Suprapubic skin (tissue), 4 donors: ENCODE results near the gene TSC22D4. TPM values are rescaled to one million over a fixed set of nuclear protein-coding genes. Genes with fewer than 3 reads are reported as not detected.

Source experiments
- DNase-seq, 2 donors: peaks; one replicate each; pipeline ENCODE4 v3.0.0-alpha.2; 2019; ENCODE audit warnings: low spot score in 2 of 2
- H3K27ac ChIP-seq: fragments of 200-600 bp; sonication (generic); one replicate; pipeline ENCODE4 v1.5.1; 2019
- H3K27me3 ChIP-seq: fragments of 200-600 bp; sonication (generic); one replicate; pipeline ENCODE4 v1.5.1; 2019
- H3K36me3 ChIP-seq: fragments of 200-600 bp; sonication (generic); one replicate; pipeline ENCODE4 v1.5.1; 2019
- H3K4me1 ChIP-seq: fragments of 200-600 bp; sonication (generic); one replicate; pipeline ENCODE4 v1.5.1; 2019
- H3K4me3 ChIP-seq: fragments of 200-600 bp; sonication (generic); one replicate; pipeline ENCODE4 v1.5.1; 2019; ENCODE audit warnings: mild to moderate bottlenecking
- H3K9me3 ChIP-seq: fragments of 200-600 bp; sonication (generic); one replicate; pipeline ENCODE4 v1.5.1; 2019
- EP300 ChIP-seq: sonication (generic); formaldehyde crosslinking; IDR thresholded peaks from one replicate; pipeline ENCODE4 v1.6.1; 2017; ENCODE audit warnings: antibody characterized with exemption
- POLR2A ChIP-seq, 2 donors: fragments of 450-650 bp; IDR thresholded peaks; one replicate each; pipeline ENCODE4 v1.6.1; 2017; ENCODE audit warnings: antibody characterized with exemption in 2 of 2, mild to moderate bottlenecking in 2 of 2, moderate library complexity in 2 of 2
- POLR2AphosphoS5 ChIP-seq, 3 donors: sonication (generic); formaldehyde crosslinking; IDR thresholded peaks; one replicate each; pipeline ENCODE4 v1.6.1; 2017; ENCODE audit warnings: antibody characterized with exemption in 3 of 3
- WGBS: methylation state at CpG from one replicate; pipeline ENCODE4 v1.1.5; 2018; 5-methylcytosine and 5-hydroxymethylcytosine counted together
- total RNA-seq, 4 donors: library from RNA; depleted of rRNA; stranded (reverse); fragments of >200 nt; gene quantifications; one replicate each; pipeline ENCODE4 v1.1.0, GENCODE V29; 2016
- TF ChIP-seq, protein P1 (sequence below), 2 donors: fragments of 200-600 bp in 1 of 2; fragments of 450-650 bp in 1 of 2; sonication (generic) in 1 of 2; IDR thresholded peaks; one replicate each; pipeline ENCODE4 v1.5.1; 2016 to 2019; ENCODE audit warnings: antibody characterized with exemption in 2 of 2, mild to moderate bottlenecking in 1 of 2, moderate library complexity in 1 of 2

The TSC22D4 gene
- total RNA-seq, 4 donors from 2014 or later: 52.7 to 67.2 (median 57.3) TPM

GRCh38 chr7:100472854-100473499, 6.0 kb downstream of the TSC22D4 start:
- Histone ChIP-seq H3K4me1 (peaks cover 76% of the 10 kb centered on the region), H3K36me3 (peaks cover 25% of the 10 kb centered on the region), H3K27ac (peak overlapping the region; percentile 53), H3K27me3 (no peaks in the 10 kb centered on the region), H3K4me3 (peak overlapping the region; percentile 22), H3K9me3 (no peaks in the 10 kb centered on the region)
- TF ChIP-seq POLR2A (IDR thresholded peaks at IDR 0.05) (no peak), EP300 (no peak), POLR2AphosphoS5 (IDR thresholded peaks at IDR 0.05) (no peak)
- TF ChIP-seq, protein P1, sequence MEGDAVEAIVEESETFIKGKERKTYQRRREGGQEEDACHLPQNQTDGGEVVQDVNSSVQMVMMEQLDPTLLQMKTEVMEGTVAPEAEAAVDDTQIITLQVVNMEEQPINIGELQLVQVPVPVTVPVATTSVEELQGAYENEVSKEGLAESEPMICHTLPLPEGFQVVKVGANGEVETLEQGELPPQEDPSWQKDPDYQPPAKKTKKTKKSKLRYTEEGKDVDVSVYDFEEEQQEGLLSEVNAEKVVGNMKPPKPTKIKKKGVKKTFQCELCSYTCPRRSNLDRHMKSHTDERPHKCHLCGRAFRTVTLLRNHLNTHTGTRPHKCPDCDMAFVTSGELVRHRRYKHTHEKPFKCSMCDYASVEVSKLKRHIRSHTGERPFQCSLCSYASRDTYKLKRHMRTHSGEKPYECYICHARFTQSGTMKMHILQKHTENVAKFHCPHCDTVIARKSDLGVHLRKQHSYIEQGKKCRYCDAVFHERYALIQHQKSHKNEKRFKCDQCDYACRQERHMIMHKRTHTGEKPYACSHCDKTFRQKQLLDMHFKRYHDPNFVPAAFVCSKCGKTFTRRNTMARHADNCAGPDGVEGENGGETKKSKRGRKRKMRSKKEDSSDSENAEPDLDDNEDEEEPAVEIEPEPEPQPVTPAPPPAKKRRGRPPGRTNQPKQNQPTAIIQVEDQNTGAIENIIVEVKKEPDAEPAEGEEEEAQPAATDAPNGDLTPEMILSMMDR (IDR thresholded peaks at IDR 0.05): no peak
- no peak for DNase-seq
- 51% methylated on average over 9 of the region's 14 CpGs for WGBS

DNA sequence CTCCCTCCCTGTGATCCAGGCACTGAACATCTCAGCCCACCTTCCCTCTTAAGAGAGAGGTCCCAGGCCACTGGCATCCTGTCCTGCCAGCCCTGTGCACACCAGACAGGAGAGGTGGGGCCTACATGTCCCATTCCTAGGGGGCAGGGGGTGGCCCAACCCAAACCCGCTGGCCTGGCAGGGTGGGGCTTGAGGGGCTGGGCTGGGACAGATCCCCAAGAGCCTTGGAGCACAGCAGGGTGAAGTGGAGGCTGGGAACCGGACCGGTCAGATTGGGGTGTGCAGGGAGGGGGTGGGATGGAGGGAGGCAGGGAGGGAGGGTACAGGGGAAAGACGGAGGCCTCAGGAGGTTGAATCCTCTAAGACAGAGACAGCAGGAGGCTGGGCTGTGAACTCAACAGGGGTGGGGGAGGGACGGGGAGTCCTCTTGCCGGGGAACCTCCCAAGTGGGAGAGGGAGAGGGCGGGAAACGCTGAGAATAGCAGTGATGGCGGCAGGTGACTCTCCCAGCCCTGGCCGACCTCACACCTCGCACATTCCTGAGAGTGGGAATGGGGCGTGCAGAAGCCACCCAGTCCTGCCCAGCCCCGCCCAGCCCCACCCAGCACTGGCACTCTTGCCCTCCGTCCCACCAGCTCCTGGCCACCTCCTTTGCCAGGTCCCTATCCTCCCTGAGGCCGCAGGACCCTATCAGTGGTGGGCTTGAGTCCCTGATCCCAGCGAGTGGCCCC, 6.7 kb downstream of the TSC22D4 start:
- Histone ChIP-seq H3K9me3 (no peaks in the 10 kb centered on the region), H3K4me3 (peak overlapping the region; percentile 22), H3K36me3 (peaks cover 31% of the 10 kb centered on the region), H3K27ac (peak overlapping the region; percentile 53), H3K4me1 (peaks cover 74% of the 10 kb centered on the region), H3K27me3 (no peaks in the 10 kb centered on the region)
- DNase-seq: no peak
- 52% methylated on average over 11 of the region's 16 CpGs for WGBS
- TF ChIP-seq POLR2A (IDR thresholded peaks at IDR 0.05) (no peak), EP300 (no peak), POLR2AphosphoS5 (IDR thresholded peaks at IDR 0.05) (no peak)
- TF ChIP-seq, protein P1 (IDR thresholded peaks at IDR 0.05): no peak

- DNase-seq: no peak
- no peak overlapping the region for H3K4me3 ChIP-seq
- no peaks in the 10 kb centered on the region for H3K27me3 ChIP-seq
- no peaks in the 10 kb centered on the region for H3K9me3 ChIP-seq
- WGBS: 60% methylated on average over 1 of the region's 4 CpGs
- H3K36me3 ChIP-seq: peaks cover 37% of the 10 kb centered on the region
- TF ChIP-seq POLR2A (IDR thresholded peaks at IDR 0.05) (no peak), POLR2AphosphoS5 (IDR thresholded peaks at IDR 0.05) (no peak)
- H3K4me1 ChIP-seq: peaks cover 71% of the 10 kb centered on the region
- no peak overlapping the region for H3K27ac ChIP-seq
Observed at GRCh38 chr7:100471021-100471420, 8.0 kb downstream of the TSC22D4 start.

- Histone ChIP-seq H3K36me3 (peaks cover 34% of the 10 kb centered on the region), H3K4me1 (peaks cover 61% of the 10 kb centered on the region), H3K27me3 (no peaks in the 10 kb centered on the region), H3K9me3 (no peaks in the 10 kb centered on the region), H3K27ac (peak overlapping the region; percentile 50), H3K4me3 (no peak overlapping the region)
- DNase-seq: peak; percentile 90 to 94
- WGBS: 35% methylated on average over 11 of the region's 13 CpGs
- TF ChIP-seq POLR2A (IDR thresholded peaks at IDR 0.05): no peak
- TF ChIP-seq, protein P1 (IDR thresholded peaks at IDR 0.05): peak; percentile 92 to 96
Observed at GRCh38 chr7:100469227-100470044, 9.6 kb downstream of the TSC22D4 start.

DNA sequence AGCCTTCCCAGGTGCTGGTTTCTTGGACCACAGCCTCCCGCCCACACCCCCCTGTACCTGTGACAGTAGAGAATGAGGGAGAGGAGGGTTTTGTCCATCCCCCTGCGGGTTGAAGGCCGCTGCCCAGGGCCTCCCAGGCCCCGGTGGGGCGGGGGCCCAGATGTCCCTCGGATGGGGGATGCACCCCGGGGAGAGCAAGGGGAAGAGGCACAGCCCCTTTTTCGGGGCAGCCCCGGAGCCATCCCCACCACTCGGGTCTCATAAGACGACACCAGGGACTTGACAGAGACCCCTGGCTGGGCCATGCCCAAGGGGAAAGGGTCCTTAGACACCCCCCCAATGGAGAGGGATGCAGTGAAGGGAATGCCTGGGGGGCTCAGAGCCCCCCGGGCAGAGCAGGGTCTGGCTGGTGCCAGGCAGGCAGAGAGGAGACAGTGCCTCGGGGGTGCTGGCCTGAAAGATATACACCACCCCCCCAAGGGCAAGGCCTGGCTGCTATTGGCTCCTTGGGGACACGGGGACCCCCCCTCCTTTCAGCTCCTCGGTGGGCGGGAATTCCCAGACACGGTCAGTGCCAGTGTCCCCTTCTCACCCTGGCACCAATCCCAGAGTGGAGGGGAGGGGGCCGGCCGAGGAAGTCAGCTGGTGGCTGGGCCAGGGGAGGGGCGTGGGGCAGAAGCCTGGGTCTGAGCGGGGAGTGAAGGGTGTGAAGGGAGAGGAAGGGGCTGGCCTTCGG, 11.2 kb downstream of the TSC22D4 start:
- Histone ChIP-seq H3K4me3 (no peak overlapping the region), H3K36me3 (peaks cover 23% of the 10 kb centered on the region), H3K27me3 (no peaks in the 10 kb centered on the region), H3K9me3 (no peaks in the 10 kb centered on the region), H3K27ac (peak overlapping the region; percentile 11), H3K4me1 (peaks cover 51% of the 10 kb centered on the region)
- DNase-seq: no peak
- TF ChIP-seq POLR2A (IDR thresholded peaks at IDR 0.05) (no peak), POLR2AphosphoS5 (IDR thresholded peaks at IDR 0.05) (no peak), EP300 (no peak)
- TF ChIP-seq, protein P1 (IDR thresholded peaks at IDR 0.05): no peak
- 59% methylated on average over 22 of the region's 22 CpGs for WGBS
